GM23248 (cell line): ENCODE measurements around the gene CERK. TPM values are rescaled to one million over a fixed set of nuclear protein-coding genes. Genes with fewer than 3 reads are reported as not detected.

Experiments
- DNase-seq: peaks from one replicate; pipeline ENCODE4 v3.0.0-alpha.2; 2015
- H2AFZ ChIP-seq: fragments of 200-600 bp; sonication (generic); 2 replicates; pipeline ENCODE4 v1.6.1; 2016; ENCODE audit warnings: antibody characterized with exemption
- H3F3A ChIP-seq: fragments of 200-600 bp; sonication (generic); 2 replicates; pipeline ENCODE4 v1.6.1; 2016; ENCODE audit warnings: mild to moderate bottlenecking, antibody characterized with exemption, mixed run types; ENCODE audit not compliant: insufficient read depth
- H3K27ac ChIP-seq: fragments of 200-600 bp; sonication (generic); 2 replicates; pipeline ENCODE4 v1.5.1; 2016; ENCODE audit warnings: mild to moderate bottlenecking
- H3K27me3 ChIP-seq: fragments of 200-600 bp; sonication (generic); replicated peaks from 2 replicates; pipeline ENCODE4 v1.6.1; 2016; ENCODE audit warnings: mild to moderate bottlenecking; ENCODE audit not compliant: insufficient read depth
- H3K36me3 ChIP-seq: fragments of 200-600 bp; sonication (generic); 2 replicates; pipeline ENCODE4 v1.6.1; 2016; ENCODE audit warnings: low read depth, mild to moderate bottlenecking
- H3K4me1 ChIP-seq: fragments of 200-600 bp; sonication (generic); 2 replicates; pipeline ENCODE4 v1.6.1; 2016; ENCODE audit warnings: mild to moderate bottlenecking; ENCODE audit not compliant: insufficient read depth
- H3K4me2 ChIP-seq: fragments of 200-600 bp; sonication (generic); one replicate; pipeline ENCODE4 v1.6.1; 2016; ENCODE audit warnings: mild to moderate bottlenecking; ENCODE audit not compliant: unreplicated experiment
- H3K4me3 ChIP-seq: fragments of 200-600 bp; sonication (generic); 2 replicates; pipeline ENCODE4 v1.5.1; 2016; ENCODE audit warnings: mild to moderate bottlenecking
- H3K79me2 ChIP-seq: fragments of 200-600 bp; sonication (generic); 2 replicates; pipeline ENCODE4 v1.6.1; 2016; ENCODE audit warnings: mild to moderate bottlenecking; ENCODE audit not compliant: insufficient read depth
- H3K9ac ChIP-seq: fragments of 200-600 bp; sonication (generic); 2 replicates; pipeline ENCODE4 v1.6.1; 2016; ENCODE audit warnings: mild to moderate bottlenecking
- H3K9me2 ChIP-seq: fragments of 200-600 bp; sonication (generic); 2 replicates; pipeline ENCODE4 v1.6.1; 2016; ENCODE audit warnings: mixed run types, mild to moderate bottlenecking, moderate library complexity; ENCODE audit not compliant: insufficient read depth
- H3K9me3 ChIP-seq: fragments of 200-600 bp; sonication (generic); one replicate; pipeline ENCODE4 v1.6.1; 2017; ENCODE audit warnings: low read depth
- H4K20me1 ChIP-seq: fragments of 200-600 bp; sonication (generic); 2 replicates; pipeline ENCODE4 v1.6.0; 2016; ENCODE audit not compliant: insufficient read depth
- EZH2 ChIP-seq: fragments of 200-600 bp; sonication (generic); IDR thresholded peaks from 2 replicates; pipeline ENCODE4 v1.6.1; 2018; ENCODE audit warnings: antibody characterized with exemption, mild to moderate bottlenecking; ENCODE audit not compliant: insufficient read depth, poor library complexity, severe bottlenecking
- EZH2phosphoT487 ChIP-seq: fragments of 200-600 bp; sonication (generic); IDR thresholded peaks from 2 replicates; pipeline ENCODE4 v1.6.1; 2018; ENCODE audit warnings: antibody characterized with exemption, moderate library complexity, mild to moderate bottlenecking, low read depth; ENCODE audit not compliant: insufficient read depth
- WGBS, 2 experiments: methylation state at CpG; one replicate each; pipeline ENCODE4 v1.1.6; 2015 to 2017; ENCODE audit warnings: low lambda C conversion rate in 2 of 2, low coverage in 1 of 2; ENCODE audit errors: missing lambda C conversion rate in 2 of 2; 5-methylcytosine and 5-hydroxymethylcytosine counted together
- in situ Hi-C: fragments of 300-500 bp; cut with MboI; formaldehyde crosslinking; loops from 2 replicates; pipeline ENCODE4 v1.15.0; 2020
- polyA plus RNA-seq: library from polyadenylated mRNA; unstranded; fragments of >200 nt; fragmentation: Nextera tagmentation; extraction: Ambion mirVana; gene quantifications from 2 replicates; pipeline ENCODE4 v1.2.1, GENCODE V29; 2016
- total RNA-seq: library from RNA; depleted of rRNA; stranded (reverse); fragments of >200 nt; shearing (Covaris generic); gene quantifications from 2 replicates; pipeline ENCODE4 v1.2.3, GENCODE V29; 2014

The CERK gene
- total and polyA plus RNA-seq, 2 experiments from 2014 or later, result 25.3 to 45.4 TPM

DNA sequence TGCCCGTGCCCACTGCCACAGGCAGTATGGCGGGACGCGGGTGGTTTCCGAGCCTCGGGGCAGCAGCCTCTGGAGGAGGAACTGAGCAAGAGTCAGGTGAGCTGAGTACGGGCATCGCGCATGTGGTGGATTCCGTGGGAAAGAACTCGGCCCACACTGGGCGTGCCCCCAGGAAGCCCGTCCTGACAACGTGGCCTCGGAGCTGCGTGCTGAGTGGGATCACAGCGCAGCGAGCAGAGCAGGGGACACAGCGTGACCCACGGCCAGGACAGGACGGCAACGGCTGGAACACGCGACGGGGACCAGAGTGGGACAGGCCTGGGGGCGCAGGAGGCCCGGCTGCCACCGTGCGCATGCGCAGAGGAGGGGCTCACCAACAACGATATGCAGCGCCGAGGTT is 36.8 kb downstream of the CERK start:
- H3K36me3 ChIP-seq, result no peaks in the 10 kb centered on the region; the same call in 1 of the 2 replicates
- no peak overlapping the region for H2AFZ ChIP-seq
- no peaks in the 10 kb centered on the region for H3F3A ChIP-seq
- H3K4me3 ChIP-seq, result no peak overlapping the region
- H3K27ac ChIP-seq, result no peak overlapping the region
- no peak for TF ChIP-seq EZH2
- no peak for TF ChIP-seq EZH2phosphoT487
- no peaks in the 10 kb centered on the region for H3K4me1 ChIP-seq
- no peaks in the 10 kb centered on the region for H4K20me1 ChIP-seq
- WGBS, 2 experiments, result 97 to 98% methylated on average over 26 to 33 of the region's 33 CpGs
- H3K9me2 ChIP-seq, result no peaks in the 10 kb centered on the region
- H3K9ac ChIP-seq, result no peak overlapping the region
- H3K4me2 ChIP-seq, result no peak overlapping the region
- H3K9me3 ChIP-seq, result no peaks in the 10 kb centered on the region
- no peak for DNase-seq
- no peaks in the 10 kb centered on the region for H3K79me2 ChIP-seq
- in situ Hi-C loops, result no loop called here
- H3K27me3 ChIP-seq, result no peaks in the 10 kb centered on the region

- H3K4me3 ChIP-seq, result no peak overlapping the region
These were observed 39.0 kb downstream of the CERK start for GRCh38 chr22:46699091-46699490.

GRCh38 chr22:46697811-46698515 is 40.1 kb downstream of the CERK start:
- H3K4me1 ChIP-seq, result no peaks in the 10 kb centered on the region
- no peaks in the 10 kb centered on the region for H3K9me3 ChIP-seq
- H3K4me2 ChIP-seq, result no peak overlapping the region
- no peaks in the 10 kb centered on the region for H3K27me3 ChIP-seq
- in situ Hi-C loops, result no loop called here
- H3F3A ChIP-seq, result no peaks in the 10 kb centered on the region
- WGBS, 2 experiments, result 95 to 97% methylated on average over 24 of the region's 24 CpGs
- TF ChIP-seq EZH2 (no peak), EZH2phosphoT487 (no peak)
- no peaks in the 10 kb centered on the region for H4K20me1 ChIP-seq
- H3K79me2 ChIP-seq, result no peaks in the 10 kb centered on the region
- H3K4me3 ChIP-seq, result no peak overlapping the region
- no peak for DNase-seq
- H3K9ac ChIP-seq, result no peak overlapping the region
- no peaks in the 10 kb centered on the region; the same call in 1 of the 2 replicates for H3K36me3 ChIP-seq
- no peaks in the 10 kb centered on the region for H3K9me2 ChIP-seq
- H2AFZ ChIP-seq, result no peak overlapping the region
- no peak overlapping the region for H3K27ac ChIP-seq

More at GRCh38 chr22:46699091-46699490, 39.0 kb downstream of the CERK start:
- no peak overlapping the region for H3K4me2 ChIP-seq
- no peaks in the 10 kb centered on the region for H3K4me1 ChIP-seq
- H3K79me2 ChIP-seq, result no peaks in the 10 kb centered on the region
- in situ Hi-C loops, result no loop called here
- TF ChIP-seq EZH2 (no peak), EZH2phosphoT487 (no peak)
- no peak overlapping the region for H3K9ac ChIP-seq
- no peaks in the 10 kb centered on the region for H3F3A ChIP-seq
- H3K9me2 ChIP-seq, result no peaks in the 10 kb centered on the region
- no peaks in the 10 kb centered on the region for H3K9me3 ChIP-seq
- WGBS, 2 experiments, result 96 to 99% methylated on average over 16 to 17 of the region's 17 CpGs
- no peaks in the 10 kb centered on the region for H4K20me1 ChIP-seq
- no peaks in the 10 kb centered on the region; the same call in 1 of the 2 replicates for H3K36me3 ChIP-seq
- no peak overlapping the region for H2AFZ ChIP-seq
- DNase-seq, result no peak
- no peak overlapping the region for H3K27ac ChIP-seq
- no peaks in the 10 kb centered on the region for H3K27me3 ChIP-seq

DNA sequence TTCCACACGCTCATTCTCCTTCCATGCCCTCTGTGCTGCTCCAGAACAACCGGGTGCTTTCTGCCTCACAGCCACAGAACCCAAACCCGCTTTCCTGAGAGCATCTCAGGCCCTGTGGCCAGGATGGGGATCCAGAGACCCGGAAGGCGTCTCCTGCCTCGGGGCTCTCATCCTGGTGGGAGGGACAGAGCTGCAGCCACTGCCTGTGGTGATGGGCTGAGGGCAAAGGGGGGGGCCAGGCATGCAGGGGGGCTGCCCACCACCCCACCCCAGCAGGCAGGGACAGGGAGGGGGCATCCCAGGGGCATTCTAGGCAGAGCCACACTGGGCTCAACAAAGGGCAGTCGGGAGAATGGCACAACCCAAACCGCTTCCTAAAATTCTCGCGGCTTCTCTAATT is 41.4 kb downstream of the CERK start:
- H3K9me2 ChIP-seq, result no peaks in the 10 kb centered on the region
- no peaks in the 10 kb centered on the region for H3K27me3 ChIP-seq
- in situ Hi-C loops, result no loop called here
- H3K9me3 ChIP-seq, result no peaks in the 10 kb centered on the region
- H3K9ac ChIP-seq, result no peak overlapping the region
- H3K79me2 ChIP-seq, result no peaks in the 10 kb centered on the region
- TF ChIP-seq EZH2 (no peak), EZH2phosphoT487 (no peak)
- H3K27ac ChIP-seq, result no peak overlapping the region
- no peak overlapping the region for H2AFZ ChIP-seq
- H3K4me2 ChIP-seq, result no peak overlapping the region
- no peaks in the 10 kb centered on the region for H3F3A ChIP-seq
- no peaks in the 10 kb centered on the region for H4K20me1 ChIP-seq
- no peaks in the 10 kb centered on the region for H3K4me1 ChIP-seq
- H3K4me3 ChIP-seq, result no peak overlapping the region
- no peaks in the 10 kb centered on the region; the same call in 1 of the 2 replicates for H3K36me3 ChIP-seq
- 95 to 98% methylated on average over 10 of the region's 10 CpGs for WGBS, 2 experiments
- no peak for DNase-seq
